ENCODE measurements around the gene BRI3.

The BRI3 gene

DNA sequence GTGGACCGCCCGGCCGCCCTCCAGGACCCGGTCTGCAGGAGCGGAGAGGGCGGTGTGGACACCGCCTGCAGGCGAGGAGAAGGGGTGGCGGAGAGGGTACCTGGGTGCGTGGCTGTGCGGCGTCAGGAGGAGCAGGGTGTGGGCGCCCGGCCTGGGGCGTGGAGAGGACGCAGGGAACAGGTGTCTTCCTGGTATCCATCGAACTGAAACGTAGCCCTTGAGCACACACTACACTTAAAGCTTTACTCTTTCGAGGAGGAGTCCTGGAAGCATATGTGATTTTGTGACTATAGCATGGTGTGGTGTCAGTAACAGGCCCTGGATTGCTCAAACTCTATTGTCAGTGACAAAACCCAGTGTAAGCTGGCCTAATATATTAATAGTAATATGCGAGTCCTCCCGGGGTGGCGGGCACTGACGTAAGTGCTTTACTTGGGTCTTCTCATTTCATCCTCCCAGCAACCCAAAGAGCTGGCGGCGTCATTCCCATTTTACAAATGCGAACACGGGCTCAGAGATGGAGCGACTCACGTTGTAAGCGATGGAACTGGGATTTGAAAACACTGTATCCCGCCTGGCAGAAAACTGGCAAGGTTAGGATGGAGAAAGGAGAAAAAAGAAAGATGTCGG is 28.9 kb upstream of the BRI3 start:
- DNase-seq (ENCODE audit: low read depth in 2 of 2): no peak

DNA sequence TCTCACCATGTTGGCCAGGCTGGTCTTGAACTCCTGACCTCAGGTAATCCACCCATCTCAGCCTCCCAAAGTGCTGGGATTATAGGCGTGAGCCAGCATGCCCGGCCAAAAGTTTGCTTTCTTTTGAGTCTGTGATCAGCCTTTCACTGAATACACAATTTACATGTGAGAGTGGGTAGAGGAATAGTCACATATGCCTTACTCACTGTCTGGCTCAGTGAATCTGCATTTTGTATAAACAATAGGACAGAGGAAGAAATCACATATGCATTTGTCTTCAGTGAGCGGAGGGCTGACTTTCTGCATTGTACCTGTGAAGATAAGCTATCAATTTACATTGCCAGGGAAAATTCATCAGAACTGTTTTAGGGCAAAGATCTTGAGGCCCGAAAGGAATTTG is 27.0 kb upstream of the BRI3 start:
- DNase-seq (ENCODE audit: low read depth in 2 of 2): no peak

DNA sequence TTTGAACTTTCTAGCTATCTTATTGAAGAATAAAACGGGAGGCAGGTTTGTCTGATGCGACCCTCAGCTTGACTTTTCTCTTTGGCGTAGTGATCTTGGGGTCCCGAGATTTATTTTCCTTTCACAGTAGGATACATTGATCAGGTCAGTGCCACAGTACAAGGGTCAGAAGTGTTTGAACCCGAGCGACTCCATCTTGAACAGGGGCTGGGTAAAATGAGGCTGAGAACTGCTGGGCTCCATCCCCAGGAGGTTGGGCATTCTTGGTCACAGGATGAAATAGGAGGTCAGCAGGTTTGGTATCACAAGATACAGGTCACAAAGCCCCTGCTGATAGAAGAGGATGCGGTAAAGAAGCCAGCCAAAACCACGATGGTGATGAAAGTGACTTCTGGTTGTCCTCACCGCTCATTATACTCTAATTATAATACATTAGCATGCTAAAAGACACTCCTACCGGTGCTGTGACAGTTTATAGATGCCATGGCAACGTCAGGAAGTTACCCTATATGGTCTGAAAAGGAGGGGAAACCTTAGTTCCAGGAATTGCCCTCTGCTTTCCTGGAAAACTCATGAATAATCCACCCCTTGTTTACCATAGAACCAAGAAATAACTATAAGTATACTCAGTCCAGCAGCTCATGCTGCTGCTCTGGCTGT is 26.4 kb upstream of the BRI3 start:
- DNase-seq (ENCODE audit: low read depth in 2 of 2): no peak

DNA sequence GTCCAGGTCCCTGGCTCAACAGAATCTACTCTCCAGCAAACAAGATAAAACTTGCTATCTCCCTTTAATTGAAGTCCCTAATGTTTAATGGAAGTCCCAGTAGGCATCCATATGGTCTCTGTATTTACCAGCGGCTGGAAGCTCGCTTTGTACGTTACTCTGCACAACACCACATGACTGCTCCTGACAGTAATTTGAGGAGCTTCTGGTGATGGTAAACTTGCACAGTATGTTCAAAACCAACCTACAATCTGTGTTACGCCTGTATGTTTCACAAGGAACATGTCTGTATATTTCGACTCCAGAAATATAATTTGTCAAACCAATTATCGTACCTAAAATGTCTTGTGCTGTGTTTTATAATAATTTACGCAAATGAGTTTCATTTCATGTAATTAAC is 25.1 kb upstream of the BRI3 start:
- DNase-seq (ENCODE audit: low read depth in 2 of 2): no peak

DNA sequence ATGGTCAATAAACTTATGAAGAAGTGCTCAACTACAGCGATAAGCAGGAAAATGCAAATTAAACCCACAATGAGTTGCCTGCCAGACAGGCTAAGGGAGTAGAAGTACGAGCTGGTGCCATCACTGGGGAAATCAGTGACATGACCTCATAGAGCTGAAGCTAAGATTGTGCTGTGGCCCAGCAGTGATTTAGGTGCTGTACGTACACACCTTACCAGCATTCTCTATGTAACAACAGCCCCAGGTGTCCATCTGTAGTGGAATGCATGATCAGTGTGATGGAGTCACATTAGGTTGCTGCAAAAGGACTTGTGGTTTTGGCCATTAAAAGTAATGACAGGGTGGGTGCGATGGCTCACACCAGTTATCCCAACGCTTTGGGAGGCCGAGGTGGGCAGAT is 23.8 kb upstream of the BRI3 start:
- no peak for DNase-seq (ENCODE audit: low read depth in 2 of 2)

DNA sequence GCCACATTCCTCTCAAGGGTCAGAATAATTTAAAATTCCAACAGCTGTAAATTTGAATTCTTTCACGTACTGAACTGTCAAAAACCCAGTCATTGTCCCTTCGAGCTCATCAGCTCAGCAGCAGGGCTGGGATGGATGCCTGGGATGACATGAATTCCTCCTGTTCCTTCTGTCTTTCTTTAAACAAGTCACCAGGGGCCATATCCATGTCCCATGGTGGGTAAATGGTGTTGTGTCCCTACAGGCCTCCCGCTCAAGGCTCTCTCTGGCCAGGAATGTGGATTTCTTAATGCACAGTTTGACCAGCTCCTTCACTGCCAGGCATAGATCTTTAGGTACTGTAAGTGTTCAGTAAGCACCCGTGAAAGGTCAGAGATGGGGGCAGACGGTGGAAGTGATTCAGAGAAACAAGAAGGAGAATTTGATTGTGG is 15.6 kb upstream of the BRI3 start:
- DNase-seq (ENCODE audit: low read depth in 2 of 2): no peak

DNA sequence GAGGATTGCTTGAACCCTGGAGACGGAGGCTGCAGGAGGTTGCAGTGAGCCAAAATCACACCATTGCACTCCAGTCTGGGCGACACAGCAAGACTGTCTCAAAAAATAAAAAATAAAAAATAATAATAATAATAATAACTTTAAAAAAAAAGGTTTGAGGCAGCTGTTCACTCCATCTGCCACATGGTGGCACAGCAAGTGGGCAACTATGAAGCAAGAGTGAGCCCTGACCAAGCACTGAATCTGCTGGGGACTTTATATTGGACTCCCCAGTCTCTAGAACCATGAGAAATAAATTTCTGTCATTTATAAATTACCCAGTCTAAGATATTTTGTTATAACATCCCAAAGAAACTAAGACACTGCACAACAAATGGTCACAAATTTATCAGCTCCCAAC is 14.6 kb upstream of the BRI3 start:
- DNase-seq (ENCODE audit: low read depth in 2 of 2): no peak

DNA sequence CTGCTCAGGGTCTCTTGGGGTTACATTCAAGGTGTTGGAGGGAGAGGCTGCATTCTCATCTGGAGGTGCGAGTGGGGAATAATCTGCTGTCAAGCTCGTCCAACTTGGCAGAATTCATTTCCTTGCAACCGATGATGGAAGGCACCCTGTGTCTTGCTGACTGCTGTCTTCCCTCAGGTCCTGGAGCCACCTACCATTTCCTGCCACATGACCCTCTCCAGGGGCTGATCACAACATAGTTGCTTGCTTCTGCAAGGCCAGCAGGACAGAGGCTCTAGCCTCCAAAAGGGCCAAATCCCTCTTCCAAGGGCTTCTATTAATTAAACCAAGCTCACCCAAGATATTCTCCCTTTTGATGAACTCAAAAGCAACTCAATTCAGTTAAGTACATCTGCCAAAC is 14.2 kb upstream of the BRI3 start:
- DNase-seq (ENCODE audit: low read depth in 2 of 2): no peak

DNA sequence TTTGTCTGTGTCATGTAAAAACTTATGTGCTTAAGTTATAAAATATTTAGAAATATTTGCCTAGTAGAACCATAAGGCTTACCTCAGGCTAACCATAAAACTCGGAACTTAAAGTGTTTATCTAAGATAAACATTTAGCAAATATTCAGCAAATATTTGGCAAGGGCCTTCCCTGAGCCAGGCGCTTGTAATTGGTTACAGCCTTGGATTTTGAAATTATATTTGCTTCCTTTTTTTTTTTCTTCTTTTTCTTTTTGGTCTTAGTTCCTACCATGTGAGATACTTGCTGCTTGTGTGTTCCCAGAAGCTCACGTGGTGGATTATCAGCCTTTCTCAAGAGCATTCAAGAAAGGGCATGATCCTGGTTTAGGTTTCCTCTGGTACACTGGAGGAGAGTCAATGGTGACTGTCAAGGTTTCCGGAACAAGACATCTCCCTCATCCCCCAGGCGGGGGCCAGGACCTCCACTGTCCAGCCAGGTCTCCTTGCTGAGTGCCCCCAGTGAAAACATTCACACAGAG is 5.2 kb upstream of the BRI3 start:
- no peak for DNase-seq (ENCODE audit: low read depth in 2 of 2)

DNA sequence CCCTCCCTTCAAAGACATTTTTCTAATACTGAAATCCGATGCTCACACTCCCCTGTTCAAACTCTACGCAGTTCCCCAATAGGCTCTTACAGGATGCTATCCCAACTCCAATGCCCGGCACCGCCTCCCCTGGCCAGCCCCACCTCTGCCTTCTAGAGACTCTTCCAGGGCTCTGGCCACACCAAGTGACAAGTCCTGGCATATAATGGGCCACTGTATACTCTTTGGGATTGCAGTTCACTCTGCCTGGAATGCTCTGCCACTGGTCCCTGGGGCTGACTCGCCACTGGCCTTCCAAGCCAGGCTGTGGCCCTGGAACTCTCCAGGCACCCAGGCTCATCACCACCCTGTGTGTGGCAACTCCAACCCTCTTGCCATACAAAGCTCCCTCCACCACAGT is 3.1 kb upstream of the BRI3 start:
- DNase-seq (ENCODE audit: low read depth in 2 of 2): no peak

DNA sequence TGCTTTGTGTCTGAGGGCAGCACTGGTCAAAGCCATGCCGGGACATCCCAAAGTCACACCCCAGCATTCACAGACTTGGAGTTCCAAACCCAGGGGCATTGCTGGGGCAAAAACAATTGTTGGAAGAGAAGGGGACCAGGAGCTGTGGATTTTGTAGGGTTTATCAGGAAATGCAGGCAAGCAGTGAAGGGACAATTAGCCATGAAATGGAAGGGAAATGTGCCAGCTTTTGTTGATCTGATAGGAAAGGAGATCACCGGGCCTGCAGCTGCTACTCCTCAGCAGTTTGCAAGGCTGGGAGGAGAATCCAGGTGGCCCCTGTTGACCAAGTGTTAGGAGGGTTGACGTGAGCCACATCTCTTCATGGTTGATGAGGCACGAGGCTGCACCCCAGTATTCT is 2.5 kb upstream of the BRI3 start:
- no peak for DNase-seq (ENCODE audit: low read depth in 2 of 2)

DNA sequence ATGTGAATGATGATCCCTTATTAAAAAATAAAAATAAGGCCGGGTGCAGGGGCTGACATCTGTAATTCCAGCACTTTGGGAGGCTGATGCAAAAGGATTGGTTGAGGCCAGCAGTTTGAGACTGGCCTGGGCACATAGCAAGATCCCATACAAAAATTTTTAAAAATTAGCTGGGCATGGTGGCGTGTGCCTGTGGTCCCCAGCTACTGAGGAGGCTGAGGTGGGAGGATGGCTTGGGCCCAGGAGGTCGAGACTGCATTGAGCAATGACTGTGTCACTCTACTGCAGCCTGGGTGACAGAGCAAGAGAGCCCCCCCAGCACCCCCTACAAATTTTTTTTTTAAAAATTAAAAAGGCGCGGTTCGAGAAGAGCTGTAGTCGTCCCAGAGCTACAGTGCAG is 1.2 kb upstream of the BRI3 start:
- no peak for DNase-seq (ENCODE audit: low read depth in 2 of 2)

DNA sequence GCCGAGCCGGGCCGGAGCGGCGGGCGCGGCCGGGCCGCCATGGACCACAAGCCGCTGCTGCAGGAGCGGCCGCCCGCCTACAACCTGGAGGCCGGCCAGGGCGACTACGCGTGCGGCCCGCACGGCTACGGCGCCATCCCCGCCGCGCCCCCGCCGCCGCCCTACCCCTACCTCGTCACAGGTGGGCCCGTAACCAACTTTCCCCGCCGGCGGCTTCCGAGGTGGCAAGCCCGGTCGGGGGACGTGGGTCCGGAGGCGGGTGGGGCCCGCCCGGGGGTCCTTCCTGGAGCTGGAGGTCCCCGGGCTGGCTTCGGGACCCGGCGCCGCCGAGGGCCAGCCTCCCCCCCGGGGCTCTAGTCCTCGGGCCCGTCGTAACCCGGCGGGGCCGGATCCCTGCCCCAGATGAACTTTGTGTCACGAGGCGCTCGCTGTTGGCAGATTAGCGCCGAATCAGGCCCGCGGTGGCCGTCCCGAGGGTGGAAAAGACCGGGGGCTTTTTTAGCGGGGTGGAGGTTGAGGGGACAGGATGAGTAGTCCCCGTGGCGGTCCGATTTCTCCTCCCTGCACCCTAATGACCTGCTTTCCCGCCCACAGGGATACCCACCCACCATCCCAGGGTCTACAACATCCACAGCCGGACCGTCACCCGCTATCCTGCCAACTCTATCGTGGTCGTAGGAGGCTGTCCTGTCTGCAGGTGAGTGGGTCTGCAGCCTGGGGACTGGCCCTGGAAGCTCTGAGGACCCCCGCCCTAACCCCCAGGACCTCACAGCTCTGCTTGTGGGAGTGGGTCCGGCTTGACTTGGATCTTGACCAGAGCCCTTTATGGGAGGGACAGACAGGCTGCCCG is 496 bp downstream of the BRI3 start:
- peak in 1 of 2 donors; percentile 8 for DNase-seq (ENCODE audit: low read depth in 2 of 2)

DNA sequence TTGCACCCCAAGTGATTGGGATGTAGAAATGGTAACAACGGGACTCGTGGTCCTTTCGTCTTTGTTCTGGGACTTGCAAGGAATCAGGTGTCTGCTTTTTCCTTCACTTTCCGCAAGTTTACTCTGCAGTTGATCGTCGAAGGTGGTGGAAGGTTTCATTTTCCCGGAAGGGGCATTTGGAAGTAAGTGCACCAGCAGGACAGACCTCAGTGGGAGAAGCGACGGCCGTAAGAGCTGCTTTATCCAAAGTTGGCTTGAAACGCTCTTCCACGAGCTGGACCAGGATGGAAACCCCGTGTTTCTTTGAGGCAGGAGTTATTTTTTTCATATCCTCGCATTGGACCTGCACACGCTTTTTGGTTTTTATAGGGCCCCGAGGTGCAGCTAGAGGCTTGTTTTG is 1.2 kb downstream of the BRI3 start:
- DNase-seq (ENCODE audit: low read depth in 2 of 2): no peak

DNA sequence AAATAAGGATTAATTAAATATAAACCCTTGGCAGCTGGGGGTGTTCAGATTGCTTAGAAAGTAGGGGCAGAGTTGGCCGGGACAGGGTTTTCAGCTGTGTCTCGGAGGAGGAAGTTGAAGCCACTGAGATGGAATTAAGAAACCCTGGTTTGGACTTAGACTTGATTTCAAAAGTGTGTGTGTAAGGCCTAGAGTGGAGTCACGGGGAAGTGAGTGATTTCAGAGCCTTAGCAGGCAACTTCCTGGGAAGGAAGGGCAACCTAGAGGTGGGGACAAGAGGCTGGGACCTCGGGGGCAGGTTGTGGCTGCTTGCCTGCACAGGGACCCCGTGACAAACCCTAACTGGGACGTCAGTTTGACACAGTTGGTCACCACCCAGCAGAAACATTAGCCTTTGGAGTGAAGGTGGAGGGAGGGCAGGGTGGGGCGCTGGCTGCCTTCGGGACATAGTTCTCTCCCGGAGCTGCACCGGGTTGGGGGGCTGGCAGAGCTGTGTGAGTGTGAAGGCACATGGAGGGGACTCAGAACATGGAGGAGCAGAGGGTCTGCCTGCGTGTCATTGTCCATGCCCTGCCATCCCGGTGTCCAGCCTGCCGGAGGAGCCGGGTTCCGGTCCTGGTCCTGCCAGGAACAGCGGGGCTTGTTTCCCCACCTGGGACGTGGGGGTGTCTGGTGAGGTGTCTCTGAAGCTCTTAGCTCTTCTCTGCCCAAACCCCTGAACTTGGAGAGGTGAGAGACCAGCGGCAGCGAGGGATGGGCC is 1.8 kb downstream of the BRI3 start:
- DNase-seq (ENCODE audit: low read depth in 2 of 2): no peak

DNA sequence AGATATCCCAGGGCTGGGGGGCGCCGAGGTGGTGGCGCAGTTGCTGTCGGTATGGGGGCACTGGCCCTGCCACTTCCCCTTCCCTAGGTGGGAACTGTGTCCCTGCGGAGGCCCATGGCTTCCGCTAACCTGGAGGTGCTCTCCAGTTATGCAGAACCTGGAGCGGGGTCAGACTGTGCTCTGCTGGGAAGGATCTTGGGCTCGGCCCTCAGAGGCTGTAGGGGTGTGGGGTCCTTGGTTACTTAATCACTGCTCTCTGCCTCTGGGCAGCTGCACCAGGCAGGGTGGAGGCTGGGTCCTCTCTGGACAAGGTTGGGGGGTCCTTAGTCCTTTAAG is 2.4 kb downstream of the BRI3 start:
- no peak for DNase-seq (ENCODE audit: low read depth in 2 of 2)

DNA sequence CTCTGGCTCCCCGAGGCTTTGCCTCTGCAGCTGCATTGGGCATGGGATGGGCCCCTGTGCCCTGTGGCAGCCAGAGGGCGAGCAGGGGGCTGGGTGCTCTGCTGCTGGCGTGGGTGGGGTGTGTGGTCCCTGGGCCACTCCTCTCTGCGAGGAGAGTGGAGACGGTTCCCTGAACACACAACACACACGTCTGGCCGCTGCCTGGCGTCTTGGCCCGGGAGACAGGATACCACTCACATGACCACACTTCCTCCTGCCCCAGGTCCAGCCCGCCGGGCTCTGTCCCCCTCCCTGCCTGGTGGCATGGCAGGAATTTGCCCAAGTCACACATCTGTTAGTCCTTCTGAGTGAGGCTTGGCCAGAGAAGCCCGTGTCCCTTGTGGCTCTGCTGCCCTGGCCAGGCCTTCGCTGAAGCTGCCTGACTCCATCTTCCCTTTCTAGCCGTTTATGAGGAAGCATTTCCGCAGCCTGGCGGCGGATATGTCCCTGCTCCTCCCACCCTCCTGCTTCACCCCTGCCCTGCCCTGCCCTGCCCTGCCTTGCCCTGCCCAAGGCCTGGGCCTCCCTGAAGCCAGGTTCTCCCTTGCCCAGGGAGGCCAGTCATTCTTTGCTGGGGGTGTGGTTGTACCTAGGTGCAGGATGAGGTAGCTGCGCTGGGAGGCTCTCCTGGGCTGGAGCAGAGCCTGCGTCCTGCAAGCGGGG is 3.0 kb downstream of the BRI3 start:
- DNase-seq (ENCODE audit: low read depth in 2 of 2): no peak

DNA sequence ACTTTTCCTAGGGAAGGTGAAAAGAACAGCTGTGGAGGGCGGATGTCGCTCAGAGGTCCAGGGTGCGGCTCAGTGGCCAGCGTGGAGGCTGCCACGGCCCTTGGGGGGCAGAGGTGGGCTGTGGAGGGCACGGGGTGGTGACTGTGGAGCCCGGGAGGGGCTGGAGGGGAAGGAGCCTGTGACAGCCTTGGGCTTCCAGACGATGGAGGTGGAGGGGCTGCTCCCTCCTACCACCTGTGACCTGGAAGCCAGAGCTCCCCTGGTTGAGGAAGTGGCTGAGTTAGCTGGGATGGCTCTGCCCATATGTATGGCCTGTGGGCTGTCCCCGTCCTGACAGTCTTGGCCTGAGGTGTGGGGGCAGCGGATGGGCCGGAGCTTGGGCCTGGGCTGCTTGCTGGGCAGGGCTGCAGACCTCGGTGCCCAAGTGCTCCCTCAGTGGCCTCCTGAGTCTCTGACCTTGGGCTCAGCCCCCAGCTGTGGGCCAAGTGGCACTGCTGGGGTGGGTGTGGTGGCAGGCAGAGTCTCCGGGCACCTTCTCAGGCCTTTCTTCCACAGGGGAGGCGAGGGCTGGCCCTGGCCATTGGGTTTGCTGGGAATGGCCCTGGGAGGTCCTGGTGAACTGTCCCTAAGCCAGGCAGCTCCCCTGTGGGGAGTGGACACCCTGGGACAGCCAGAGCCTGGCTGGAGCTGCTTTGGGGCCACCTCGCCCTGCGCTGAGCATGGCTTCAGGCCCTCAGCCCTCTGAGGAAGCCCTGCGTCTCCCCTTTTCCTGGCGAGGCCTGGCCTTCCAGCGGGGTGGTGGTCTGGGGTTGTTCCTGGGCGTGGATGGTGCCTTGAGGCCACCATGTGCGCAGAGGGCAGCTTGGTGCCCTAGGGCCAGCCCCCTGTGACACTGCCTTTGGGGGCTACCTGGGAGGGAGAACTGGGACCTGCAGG is 3.9 kb downstream of the BRI3 start:
- no peak for DNase-seq (ENCODE audit: low read depth in 2 of 2)

DNA sequence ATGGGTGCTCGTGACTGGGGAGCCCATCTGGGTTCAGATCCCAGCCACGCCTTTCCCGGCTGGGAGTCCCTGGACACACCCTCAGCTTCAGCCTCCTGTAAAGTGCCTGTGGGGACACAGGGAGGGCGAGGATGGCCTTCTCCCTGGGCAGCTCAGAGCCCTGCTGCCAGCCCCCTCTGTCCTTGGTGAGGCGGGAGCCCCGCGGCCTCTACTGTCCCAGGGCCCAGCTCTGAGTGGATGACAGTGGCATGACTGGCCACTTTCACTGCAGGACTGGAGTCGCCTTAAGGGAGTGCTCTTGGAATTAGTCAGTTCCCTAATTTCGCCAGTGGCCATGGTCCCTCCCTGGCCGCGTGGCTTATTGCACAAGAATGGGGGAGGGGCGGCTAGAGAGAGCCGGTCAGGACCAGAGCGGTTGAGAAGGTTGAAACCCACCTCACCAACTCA is 4.6 kb downstream of the BRI3 start:
- DNase-seq (ENCODE audit: low read depth in 2 of 2): no peak

DNA sequence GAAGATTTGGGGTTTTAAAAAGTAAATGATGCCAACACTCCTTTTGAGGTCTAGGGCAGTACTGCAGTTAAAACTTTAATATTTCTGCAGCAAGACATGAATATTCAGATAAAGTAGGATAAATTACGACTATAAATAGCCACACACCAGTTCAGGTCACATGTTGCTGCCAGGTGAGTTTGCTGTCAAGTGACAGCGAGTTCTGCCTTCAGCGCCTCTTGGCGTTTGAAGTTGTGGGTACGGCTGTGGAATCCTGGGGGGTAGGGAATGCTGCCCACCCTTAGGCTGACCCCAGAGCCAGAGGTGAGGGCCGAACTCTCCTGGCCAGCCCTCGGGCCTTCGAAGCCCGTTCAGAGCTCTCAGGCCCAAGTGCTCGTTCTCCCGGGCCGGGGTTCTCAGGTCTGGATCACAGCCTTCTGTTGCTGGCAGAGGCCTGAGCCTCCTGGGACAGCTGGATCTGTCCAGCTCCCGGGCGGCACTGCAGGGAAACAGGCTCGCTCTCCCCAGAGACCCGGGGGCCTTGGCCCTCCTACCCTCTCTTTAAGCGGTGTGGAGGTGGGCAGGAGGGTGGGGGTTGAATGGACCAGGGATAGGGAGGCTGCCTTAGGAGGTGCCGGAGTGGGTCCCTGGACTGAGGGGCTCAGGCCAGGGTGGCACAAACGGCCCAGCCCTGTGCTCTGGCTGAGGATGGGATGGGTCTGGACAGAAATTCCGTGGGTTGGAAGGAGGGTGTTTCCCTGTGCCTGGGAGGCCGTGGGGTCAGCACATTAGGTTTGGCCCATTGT is 5.4 kb downstream of the BRI3 start:
- DNase-seq (ENCODE audit: low read depth in 2 of 2): no peak

Data from stimulated activated CD8-positive, alpha-beta memory T cell treated with anti-CD3 and anti-CD28 coated beads, Interleukin-15, amount 100 ng/mL, for 4 hours (primary cell).